A549 (cell line): ENCODE measurements around the gene SGIP1. TPM values are rescaled to one million over a fixed set of nuclear protein-coding genes. Genes with fewer than 3 reads are reported as not detected.

Experiments
- ATAC-seq, 2 experiments: fragments of 200-7000 bp in 1 of 2; fragments of >200 bp in 1 of 2; cut with Nextera tagmentation in 1 of 2; cut with Tn5 transposase in 1 of 2; 3 replicates each; pipeline versions ENCODE4 v1.8.0 to v1.9.1; 2018 to 2020; ENCODE audit warnings: mild to moderate bottlenecking in 1 of 2, moderate library complexity in 1 of 2
- CTCF ChIA-PET: fragments of 300-600 bp; sonication (Branson Sonifier 250); formaldehyde crosslinking; extraction: SDS; loops from one replicate; lab custom pipeline; 2021; ENCODE audit warnings: antibody characterized with exemption, inconsistent platforms; lab: Yijun Ruan, JAX
- POLR2A ChIA-PET: fragments of 350-600 bp; formaldehyde crosslinking; extraction: SDS; loops from one replicate; lab custom pipeline; 2021; ENCODE audit warnings: antibody characterized with exemption, inconsistent platforms; lab: Yijun Ruan, JAX
- DNase-seq, 2 experiments: peaks; one replicate each; pipeline versions ENCODE4 v3.0.0 to v3.0.0-alpha.2; 2011 to 2016; ENCODE audit warnings: low read depth in 1 of 2, low spot score in 1 of 2
- FAIRE-seq: peaks from 2 replicates; lab custom pipeline; 2011; peaks lifted over from hg19 to GRCh38; lab: Jason Lieb, UNC
- H3K27ac ChIP-seq, 2 experiments: fragments of >200 bp; sonication (Bioruptor Twin); formaldehyde crosslinking; 3 replicates each; pipeline ENCODE4 v1.5.1; 2016 to 2017
- H3K4me1 ChIP-seq: fragments of >200 bp; sonication (Bioruptor Twin); formaldehyde crosslinking; 3 replicates; pipeline ENCODE4 v1.6.1; 2016
- H3K4me2 ChIP-seq: fragments of >200 bp; sonication (Bioruptor Twin); formaldehyde crosslinking; 3 replicates; pipeline ENCODE4 v1.6.1; 2016
- H3K4me3 ChIP-seq: fragments of >200 bp; sonication (Bioruptor Twin); formaldehyde crosslinking; 3 replicates; pipeline ENCODE4 v1.5.1; 2016
- H3K9me3 ChIP-seq: fragments of >200 bp; sonication (Bioruptor Twin); formaldehyde crosslinking; 3 replicates; pipeline ENCODE4 v1.6.1; 2016
- BCL3 ChIP-seq: fragments of >200 bp; sonication (Bioruptor Twin); formaldehyde crosslinking; IDR thresholded peaks from 3 replicates; pipeline ENCODE4 v1.6.1; 2016
- E2F6 ChIP-seq: IDR thresholded peaks from 2 replicates; pipeline ENCODE4 v1.6.1; 2012; ENCODE audit warnings: low read depth, borderline replicate concordance
- ELK1 ChIP-seq: fragments of 150-350 bp; IDR thresholded peaks from 2 replicates; pipeline ENCODE4 v1.6.1; 2014; ENCODE audit warnings: low read depth, mild to moderate bottlenecking, low read length
- ESRRA ChIP-seq: fragments of 150-350 bp; IDR thresholded peaks from 2 replicates; pipeline ENCODE4 v1.6.1; 2014; ENCODE audit warnings: mild to moderate bottlenecking, low read length, borderline replicate concordance
- GATA3 ChIP-seq: IDR thresholded peaks from 2 replicates; pipeline ENCODE4 v1.6.1; 2012; ENCODE audit warnings: borderline replicate concordance
- HMGXB4 ChIP-seq: fragments of 250-450 bp; sonication (Bioruptor Pico); IDR thresholded peaks from 2 replicates; pipeline ENCODE4 v1.5.0; 2021; ENCODE audit warnings: mild to moderate bottlenecking, moderate library complexity, borderline replicate concordance
- HOXA7 ChIP-seq: fragments of 250-450 bp; sonication (Bioruptor Pico); IDR thresholded peaks from 2 replicates; pipeline ENCODE4 v1.5.0; 2020; ENCODE audit warnings: mild to moderate bottlenecking, moderate library complexity
- HOXB5 ChIP-seq: fragments of 250-450 bp; sonication (Bioruptor Pico); IDR thresholded peaks from 2 replicates; pipeline ENCODE4 v1.5.0; 2020; ENCODE audit warnings: mild to moderate bottlenecking, moderate library complexity
- JUN ChIP-seq, 2 experiments: fragments of >200 bp; sonication (Bioruptor Twin); formaldehyde crosslinking; IDR thresholded peaks; 2 replicates in 1 of 2; 3 replicates in 1 of 2; pipeline ENCODE4 v1.6.1; 2016 to 2017
- KDM5A ChIP-seq: fragments of 200-600 bp; sonication (generic); IDR thresholded peaks from 2 replicates; pipeline ENCODE4 v1.6.1; 2016; ENCODE audit warnings: antibody characterized with exemption, mild to moderate bottlenecking
- MAFK ChIP-seq: fragments of 450-650 bp; IDR thresholded peaks from 2 replicates; pipeline ENCODE4 v1.6.1; 2014; ENCODE audit not compliant: partially characterized antibody
- MAX ChIP-seq: IDR thresholded peaks from 2 replicates; pipeline ENCODE4 v1.6.1; 2012
- NR3C1 ChIP-seq: fragments of >200 bp; sonication (Bioruptor Twin); formaldehyde crosslinking; IDR thresholded peaks from 3 replicates; pipeline ENCODE4 v1.6.1; 2017
- POLR2A ChIP-seq: IDR thresholded peaks from 2 replicates; pipeline ENCODE4 v1.6.1; 2012; ENCODE audit warnings: mild to moderate bottlenecking, low read length
- REST ChIP-seq: fragments of 200-600 bp; sonication (generic); IDR thresholded peaks from 2 replicates; pipeline ENCODE4 v1.6.1; 2016; ENCODE audit warnings: antibody characterized with exemption, mild to moderate bottlenecking, moderate library complexity
- SMC3 ChIP-seq: fragments of >200 bp; sonication (Bioruptor Twin); formaldehyde crosslinking; IDR thresholded peaks from 3 replicates; pipeline ENCODE4 v1.6.1; 2018; ENCODE audit warnings: inconsistent platforms
- WGBS: methylation state at CpG from one replicate; pipeline ENCODE4 v1.1.6; 2017; ENCODE audit errors: missing lambda C conversion rate; 5-methylcytosine and 5-hydroxymethylcytosine counted together
- polyA plus RNA-seq, 4 experiments: library from polyadenylated mRNA; depleted of rRNA in 3 of 4; stranded (reverse); fragments of >200 nt; fragmentation: RNase III in 1 of 4; extraction: RNeasy Plus Mini Kit Qiagen cat#74134 plus additional on column Dnase treatment in 1 of 4; gene quantifications; 2 replicates in 3 of 4; 3 replicates in 1 of 4; pipeline ENCODE4 v1.2.3, GENCODE V29; 2011 to 2017

SGIP1 gene
- polyA plus RNA-seq, 2 of the 4 experiments (the other 2 are of a cell fraction), result not detected

- no peak overlapping the region for H3K4me2 ChIP-seq
- ChIA-PET CTCF (no interaction called here), POLR2A (no interaction called here)
- H3K27ac ChIP-seq, result no peak overlapping the region
- H3K4me3 ChIP-seq, result no peak overlapping the region
- DNase-seq (no peak), ATAC-seq (no peak), FAIRE-seq (no peak)
- TF ChIP-seq MAFK, result peak; percentile 59
- TF ChIP-seq REST, result no peak
- H3K9me3 ChIP-seq, result no peaks in the 10 kb centered on the region
- H3K4me1 ChIP-seq, result no peaks in the 10 kb centered on the region
- 52% methylated on average over 4 of the region's 4 CpGs for WGBS
These were observed 63.5 kb downstream of the SGIP1 start for GRCh38 chr1:66597500-66597899.

- FAIRE-seq (no peak), DNase-seq (no peak), ATAC-seq (no peak)
- POLR2A ChIA-PET, result no interaction called here
- Histone ChIP-seq H3K4me3 (no peak overlapping the region), H3K4me1 (no peaks in the 10 kb centered on the region), H3K4me2 (no peak overlapping the region), H3K27ac (no peak overlapping the region), H3K9me3 (no peaks in the 10 kb centered on the region)
- CTCF ChIA-PET, result no interaction called here
- 74% methylated on average over 6 of the region's 6 CpGs for WGBS
- TF ChIP-seq NR3C1, result no peak
- no peak for TF ChIP-seq E2F6
- no peak for TF ChIP-seq HMGXB4 (CRISPR knock-in tag)
- no peak for TF ChIP-seq ESRRA
- no peak for TF ChIP-seq ELK1
- no peak for TF ChIP-seq BCL3
- no peak for TF ChIP-seq SMC3
- no peak for TF ChIP-seq HOXB5
- TF ChIP-seq GATA3, result no peak
- TF ChIP-seq HOXA7 (CRISPR knock-in tag), result no peak
- no peak for TF ChIP-seq MAX
- no peak for TF ChIP-seq MAFK
- TF ChIP-seq JUN (IDR thresholded peaks at IDR 0.05), result no peak
These were observed 64.7 kb downstream of the SGIP1 start for GRCh38 chr1:66598670-66599069.

GRCh38 chr1:66599346-66599745 is 65.4 kb downstream of the SGIP1 start:
- TF ChIP-seq ESRRA (no peak), BCL3 (no peak), KDM5A (no peak), POLR2A (no peak)
- no peak for DNase-seq
- H3K4me1 ChIP-seq, result no peaks in the 10 kb centered on the region
- H3K4me2 ChIP-seq, result no peak overlapping the region
- POLR2A ChIA-PET, result no interaction called here
- CTCF ChIA-PET, result no interaction called here
- no peak for ATAC-seq
- no peak overlapping the region for H3K4me3 ChIP-seq
- FAIRE-seq, result no peak
- no peak overlapping the region for H3K27ac ChIP-seq
- WGBS, result 74% methylated on average over 3 of the region's 3 CpGs
- H3K9me3 ChIP-seq, result no peaks in the 10 kb centered on the region
